Gastrocnemius medialis (tissue), 4 donors: Measurements from ENCODE around the gene JAKMIP1. TPM values are rescaled to one million over a fixed set of nuclear protein-coding genes. Genes with fewer than 3 reads are reported as not detected.

ENCODE experiments used
- ATAC-seq, 2 donors: fragments of 150-250 bp; one replicate each; pipeline ENCODE4 v1.9.1; 2016
- DNase-seq, 2 donors: peaks; one replicate each; pipeline ENCODE4 v3.0.0-alpha.2; 2019
- H3K27ac ChIP-seq, 4 donors: fragments of 200-600 bp; sonication (generic); 1 replicate in 1 of 4; 2 replicates in 3 of 4; pipeline ENCODE4 v1.5.1; 2016 to 2018; ENCODE audit warnings: mild to moderate bottlenecking in 2 of 4, moderate library complexity in 1 of 4
- H3K27me3 ChIP-seq, 3 donors: fragments of 200-600 bp; sonication (generic) in 2 of 3; 1 replicate in 1 of 3; 2 replicates in 2 of 3; pipeline versions ENCODE4 v1.5.1 to v1.6.0; 2016 to 2019; ENCODE audit warnings: mild to moderate bottlenecking in 1 of 3, moderate library complexity in 1 of 3
- H3K36me3 ChIP-seq, 2 donors: fragments of 200-600 bp; sonication (generic) in 1 of 2; one replicate each; pipeline ENCODE4 v1.5.1; 2017 to 2018
- H3K4me1 ChIP-seq, 2 donors: fragments of 200-600 bp; sonication (generic) in 1 of 2; one replicate each; pipeline ENCODE4 v1.5.1; 2016 to 2017; ENCODE audit warnings: mild to moderate bottlenecking in 2 of 2
- H3K4me3 ChIP-seq, 4 donors: fragments of 200-600 bp; sonication (generic) in 3 of 4; 1 replicate in 1 of 4; 2 replicates in 3 of 4; pipeline ENCODE4 v1.5.1; 2016 to 2019; ENCODE audit warnings: mild to moderate bottlenecking in 2 of 4
- H3K9me3 ChIP-seq, 3 donors: fragments of 200-600 bp; sonication (generic) in 2 of 3; 1 replicate in 1 of 3; 2 replicates in 2 of 3; pipeline ENCODE4 v1.5.1; 2016 to 2019
- POLR2A ChIP-seq, 2 donors: fragments of 450-650 bp; IDR thresholded peaks; one replicate each; pipeline ENCODE4 v1.6.1; 2017; ENCODE audit warnings: antibody characterized with exemption in 2 of 2, mild to moderate bottlenecking in 2 of 2, moderate library complexity in 2 of 2
- in situ Hi-C, 4 donors: fragments of 200-750 bp; cut with MboI; loops; one replicate each; pipeline versions ENCODE4 v1.15.0 to v1.8.0; 2017; ENCODE audit warnings: low sequenced_read_pairs in 4 of 4
- intact Hi-C: fragments of 100-400 bp; cut with DNase I; formaldehyde crosslinking; loops from one replicate; pipeline ENCODE4 v1.15.1; 2023; ENCODE audit warnings: low total_unique reads
- total RNA-seq, 4 donors: library from RNA; depleted of rRNA; stranded (reverse); fragments of >200 nt; gene quantifications; one replicate each; pipeline versions ENCODE4 v1.1.0 to v1.2.3, GENCODE V29; 2016
- TF ChIP-seq, protein P1 (sequence below), 5 experiments: fragments of 450-650 bp in 3 of 5; fragments of 200-600 bp in 2 of 5; sonication (generic) in 2 of 5; IDR thresholded peaks in 4 of 5; conservative IDR thresholded peaks in 1 of 5; 1 replicate in 4 of 5; 2 replicates in 1 of 5; pipeline ENCODE4 v1.5.1; 2016 to 2019; ENCODE audit warnings: antibody characterized with exemption in 5 of 5, mild to moderate bottlenecking in 3 of 5, moderate library complexity in 3 of 5

JAKMIP1 gene
- total RNA-seq, 4 donors from 2014 or later = 0.62 TPM; not detected in 3

- Histone ChIP-seq H3K9me3 (no peaks in the 10 kb centered on the region), H3K36me3 (no peaks in the 10 kb centered on the region), H3K4me3 (no peak overlapping the region), H3K4me1 (no peaks in the 10 kb centered on the region), H3K27ac (no peak overlapping the region), H3K27me3 (peaks cover 0 to 10% (median 8%) of the 10 kb centered on the region in 3 donors)
- no peak for DNase-seq
- intact Hi-C loops (no loop called here), in situ Hi-C loops (no loop called here)
- TF ChIP-seq, protein P1, sequence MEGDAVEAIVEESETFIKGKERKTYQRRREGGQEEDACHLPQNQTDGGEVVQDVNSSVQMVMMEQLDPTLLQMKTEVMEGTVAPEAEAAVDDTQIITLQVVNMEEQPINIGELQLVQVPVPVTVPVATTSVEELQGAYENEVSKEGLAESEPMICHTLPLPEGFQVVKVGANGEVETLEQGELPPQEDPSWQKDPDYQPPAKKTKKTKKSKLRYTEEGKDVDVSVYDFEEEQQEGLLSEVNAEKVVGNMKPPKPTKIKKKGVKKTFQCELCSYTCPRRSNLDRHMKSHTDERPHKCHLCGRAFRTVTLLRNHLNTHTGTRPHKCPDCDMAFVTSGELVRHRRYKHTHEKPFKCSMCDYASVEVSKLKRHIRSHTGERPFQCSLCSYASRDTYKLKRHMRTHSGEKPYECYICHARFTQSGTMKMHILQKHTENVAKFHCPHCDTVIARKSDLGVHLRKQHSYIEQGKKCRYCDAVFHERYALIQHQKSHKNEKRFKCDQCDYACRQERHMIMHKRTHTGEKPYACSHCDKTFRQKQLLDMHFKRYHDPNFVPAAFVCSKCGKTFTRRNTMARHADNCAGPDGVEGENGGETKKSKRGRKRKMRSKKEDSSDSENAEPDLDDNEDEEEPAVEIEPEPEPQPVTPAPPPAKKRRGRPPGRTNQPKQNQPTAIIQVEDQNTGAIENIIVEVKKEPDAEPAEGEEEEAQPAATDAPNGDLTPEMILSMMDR (IDR thresholded peaks at IDR 0.05 in 4 of 5, conservative IDR thresholded peaks at IDR 0.05 in 1 of 5) = no peak
- no peak for TF ChIP-seq POLR2A (IDR thresholded peaks at IDR 0.05)
- no peak for ATAC-seq
Observed at GRCh38 chr4:6229671-6230501, 29.5 kb upstream of the JAKMIP1 start.

DNA sequence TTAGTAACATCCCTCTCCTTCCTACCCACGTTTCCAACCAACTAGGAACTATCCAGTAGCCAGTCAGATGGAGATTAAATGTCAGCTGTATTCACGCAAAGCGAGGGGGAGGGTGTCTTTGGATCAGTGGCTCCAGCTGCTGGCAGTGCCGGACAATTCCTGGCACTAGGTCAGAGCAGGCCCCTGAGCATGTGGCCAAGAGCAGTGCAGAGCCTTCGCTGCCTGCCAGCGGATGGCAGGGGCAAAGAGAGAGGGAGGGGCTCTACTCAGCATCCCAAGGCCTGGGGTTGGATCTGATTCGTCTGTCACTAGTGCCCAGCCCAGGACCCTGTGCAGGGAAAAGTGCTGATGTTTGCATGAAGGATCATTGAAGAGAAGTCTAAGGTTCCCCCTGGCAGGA, 28.7 kb upstream of the JAKMIP1 start:
- Histone ChIP-seq H3K4me3 (no peak overlapping the region), H3K27me3 (peaks cover 0 to 13% (median 10%) of the 10 kb centered on the region in 3 donors), H3K9me3 (no peaks in the 10 kb centered on the region), H3K4me1 (no peaks in the 10 kb centered on the region), H3K27ac (no peak overlapping the region), H3K36me3 (no peaks in the 10 kb centered on the region)
- ATAC-seq (no peak), DNase-seq (no peak)
- in situ Hi-C loops (no loop called here), intact Hi-C loops (no loop called here)
- TF ChIP-seq, protein P1 (IDR thresholded peaks at IDR 0.05 in 4 of 5, conservative IDR thresholded peaks at IDR 0.05 in 1 of 5) = no peak

DNA sequence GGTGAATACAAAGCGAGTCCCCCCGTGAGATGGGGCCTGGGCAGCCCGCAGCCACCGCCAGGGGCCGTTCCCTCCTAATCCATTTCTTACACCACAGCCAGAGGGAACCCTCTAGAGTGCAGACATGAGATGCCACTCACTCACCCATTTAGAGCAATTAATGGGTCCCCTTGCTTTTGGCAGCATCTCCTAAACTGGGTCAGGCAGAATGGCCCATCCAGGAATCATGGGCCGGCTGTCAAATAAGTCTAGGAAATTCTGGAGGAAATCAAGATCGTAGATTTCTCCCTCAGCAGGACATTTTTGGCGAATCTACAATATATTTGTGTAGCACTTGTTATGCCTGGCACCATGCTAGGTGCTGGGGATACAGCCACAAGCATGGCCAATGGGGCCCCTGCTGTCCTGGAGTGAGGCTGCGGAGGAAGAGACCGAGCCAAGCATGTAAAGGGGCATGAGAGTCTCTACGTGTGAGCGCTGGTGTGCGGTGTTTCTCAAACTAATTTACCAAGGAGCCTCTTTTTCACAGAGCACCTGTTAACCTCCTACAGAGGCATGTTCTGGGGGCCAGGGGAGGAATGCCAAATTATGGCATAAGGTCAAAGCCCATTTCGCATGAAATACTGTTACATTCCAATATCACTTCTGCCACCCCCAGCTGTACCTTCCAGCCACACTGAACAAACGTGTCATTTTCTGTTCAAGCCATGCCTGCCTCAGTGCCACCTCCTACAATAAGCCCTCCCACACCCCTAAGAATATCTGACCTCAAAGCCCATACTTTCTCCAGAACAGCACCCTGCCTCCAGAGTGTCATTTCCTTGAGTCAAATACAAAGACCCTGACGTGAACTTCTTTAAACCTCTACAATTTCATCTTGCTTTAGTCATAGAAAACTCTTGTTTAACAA, 28.1 kb upstream of the JAKMIP1 start:
- Histone ChIP-seq H3K4me3 (no peak overlapping the region), H3K9me3 (no peaks in the 10 kb centered on the region), H3K36me3 (no peaks in the 10 kb centered on the region), H3K27ac (no peak overlapping the region), H3K4me1 (no peaks in the 10 kb centered on the region), H3K27me3 (peaks cover under 1 to 16% (median 10%) of the 10 kb centered on the region in 3 donors)
- ATAC-seq (no peak), DNase-seq (no peak)
- intact Hi-C loops (no loop called here), in situ Hi-C loops (no loop called here)
- TF ChIP-seq, protein P1 (IDR thresholded peaks at IDR 0.05 in 4 of 5, conservative IDR thresholded peaks at IDR 0.05 in 1 of 5) = no peak
- no peak for TF ChIP-seq POLR2A (IDR thresholded peaks at IDR 0.05)

DNA sequence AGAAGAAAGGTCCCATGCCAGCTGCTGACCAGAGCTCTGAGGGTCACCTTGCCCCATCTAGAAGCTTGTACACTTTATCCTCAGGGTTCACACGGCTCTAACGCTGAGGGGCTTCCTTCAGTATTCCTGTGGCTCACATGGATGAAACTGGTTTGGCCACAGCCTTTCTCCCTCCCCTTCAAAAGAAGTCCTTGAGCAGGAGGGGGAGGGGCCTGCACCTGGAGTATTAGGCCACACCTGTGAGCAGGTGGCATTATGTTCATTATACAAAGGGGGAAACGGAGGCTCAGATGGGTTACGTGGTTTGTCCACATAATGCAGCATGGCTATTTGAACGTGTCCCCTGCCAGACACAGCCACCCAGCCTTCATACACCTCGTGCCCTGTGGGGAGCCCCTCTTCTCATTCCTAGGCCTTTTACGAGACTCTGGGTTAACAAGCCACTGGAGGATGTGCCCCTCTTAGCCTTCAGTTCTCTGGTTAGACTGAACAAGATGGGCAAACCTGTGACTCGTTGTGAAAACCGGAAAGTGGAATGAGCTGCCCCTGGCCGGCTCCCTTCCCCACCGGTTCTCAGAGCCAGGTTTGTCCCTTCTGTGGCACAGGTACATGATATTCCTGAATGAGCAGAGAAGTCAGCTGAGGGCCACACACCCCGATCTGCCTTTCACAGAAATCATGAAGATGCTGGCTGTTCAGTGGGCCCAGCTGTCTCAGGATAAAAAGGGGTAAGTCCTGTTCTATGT, 27.2 kb upstream of the JAKMIP1 start:
- no peak for ATAC-seq
- Histone ChIP-seq H3K27me3 (peaks cover 9 to 24% (median 14%) of the 10 kb centered on the region in 3 donors), H3K4me1 (no peaks in the 10 kb centered on the region), H3K36me3 (no peaks in the 10 kb centered on the region), H3K9me3 (no peaks in the 10 kb centered on the region), H3K4me3 (no peak overlapping the region), H3K27ac (no peak overlapping the region)
- TF ChIP-seq, protein P1 (IDR thresholded peaks at IDR 0.05 in 4 of 5, conservative IDR thresholded peaks at IDR 0.05 in 1 of 5) = no peak
- TF ChIP-seq POLR2A (IDR thresholded peaks at IDR 0.05) = no peak
- no peak for DNase-seq
- intact Hi-C loops = no loop called here
- in situ Hi-C loops = no loop called here
